Colonic mucosa (tissue), 4 donors: Measurements from ENCODE around the gene RAMAC. TPM values are rescaled to one million over a fixed set of nuclear protein-coding genes. Genes with fewer than 3 reads are reported as not detected.
A peak's percentile ranks its signal among the peaks of the same experiment; 100 is the strongest.

Experiments used
- DNase-seq: peaks from one replicate; pipeline ENCODE4 v3.0.0-alpha.2; 2020
- H3K27ac ChIP-seq: fragments of 200-600 bp; one replicate; pipeline ENCODE4 v1.8.0; 2021
- H3K27me3 ChIP-seq: fragments of 200-600 bp; one replicate; pipeline ENCODE4 v1.8.0; 2021
- H3K36me3 ChIP-seq: fragments of 200-600 bp; one replicate; pipeline ENCODE4 v1.8.0; 2021
- H3K4me1 ChIP-seq: fragments of 200-600 bp; one replicate; pipeline ENCODE4 v1.8.0; 2021; ENCODE audit warnings: mild to moderate bottlenecking
- H3K4me3 ChIP-seq: fragments of 200-600 bp; one replicate; pipeline ENCODE4 v1.8.0; 2021
- H3K9ac ChIP-seq, 2 donors: one replicate each; pipeline ENCODE4 v1.7.0; 2013; ENCODE audit warnings: control low read depth in 2 of 2, low read depth in 2 of 2, low read length in 2 of 2
- H3K9me3 ChIP-seq: fragments of 200-600 bp; one replicate; pipeline ENCODE4 v1.8.0; 2021
- intact Hi-C: fragments of 100-400 bp; cut with DNase I; formaldehyde crosslinking; loops from one replicate; pipeline ENCODE4 v1.14.1; 2022
- total RNA-seq, 2 donors: library from RNA; stranded (reverse); fragmentation: NEBNext Ultra II Directional in 1 of 2; extraction: Animal tissue kit (Norgen Biotek cat#: 25700) in 1 of 2; gene quantifications; one replicate each; pipeline ENCODE4 v1.2.1, GENCODE V29; 2021
- TF ChIP-seq, protein P1 (sequence below): fragments of 200-600 bp; IDR thresholded peaks from one replicate; pipeline ENCODE4 v1.8.0; 2022; ENCODE audit warnings: antibody characterized with exemption, mild to moderate bottlenecking
- donor health status: healthy.
- donor health status: DM: no; HTN: no; CAD: no.
- donor health status: DM: no; HTN: no; CAD: no.

RAMAC gene
- total RNA-seq, 2 donors from 2014 or later = 22.8 to 23.0 TPM

DNA sequence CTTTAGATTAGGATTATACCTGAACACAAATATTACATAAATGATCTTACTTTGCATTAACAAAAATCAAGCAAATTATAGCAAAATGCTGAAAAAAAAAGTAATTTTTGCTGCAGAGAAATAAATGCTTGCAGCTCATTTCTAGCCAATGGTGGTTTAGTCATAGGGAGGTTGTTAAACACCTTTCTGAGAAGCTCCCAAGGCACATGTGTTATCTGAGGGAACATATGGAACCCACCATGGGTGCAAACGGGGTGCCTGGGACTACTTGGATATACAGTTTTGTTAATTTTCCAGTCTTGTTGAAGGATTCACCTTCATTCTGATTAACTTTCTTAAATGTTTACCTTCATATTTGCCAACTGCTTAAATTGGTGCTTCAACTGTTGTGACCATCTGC is 8.9 kb upstream of the RAMAC start:
- no peaks in the 10 kb centered on the region for H3K4me1 ChIP-seq
- no peak overlapping the region for H3K27ac ChIP-seq
- H3K4me3 ChIP-seq = no peak overlapping the region
- no peaks in the 10 kb centered on the region for H3K27me3 ChIP-seq
- H3K9me3 ChIP-seq = no peaks in the 10 kb centered on the region
- DNase-seq = no peak
- no peak overlapping the region for H3K9ac ChIP-seq
- H3K36me3 ChIP-seq = no peaks in the 10 kb centered on the region
- intact Hi-C loops = no loop called here
- TF ChIP-seq, protein P1, sequence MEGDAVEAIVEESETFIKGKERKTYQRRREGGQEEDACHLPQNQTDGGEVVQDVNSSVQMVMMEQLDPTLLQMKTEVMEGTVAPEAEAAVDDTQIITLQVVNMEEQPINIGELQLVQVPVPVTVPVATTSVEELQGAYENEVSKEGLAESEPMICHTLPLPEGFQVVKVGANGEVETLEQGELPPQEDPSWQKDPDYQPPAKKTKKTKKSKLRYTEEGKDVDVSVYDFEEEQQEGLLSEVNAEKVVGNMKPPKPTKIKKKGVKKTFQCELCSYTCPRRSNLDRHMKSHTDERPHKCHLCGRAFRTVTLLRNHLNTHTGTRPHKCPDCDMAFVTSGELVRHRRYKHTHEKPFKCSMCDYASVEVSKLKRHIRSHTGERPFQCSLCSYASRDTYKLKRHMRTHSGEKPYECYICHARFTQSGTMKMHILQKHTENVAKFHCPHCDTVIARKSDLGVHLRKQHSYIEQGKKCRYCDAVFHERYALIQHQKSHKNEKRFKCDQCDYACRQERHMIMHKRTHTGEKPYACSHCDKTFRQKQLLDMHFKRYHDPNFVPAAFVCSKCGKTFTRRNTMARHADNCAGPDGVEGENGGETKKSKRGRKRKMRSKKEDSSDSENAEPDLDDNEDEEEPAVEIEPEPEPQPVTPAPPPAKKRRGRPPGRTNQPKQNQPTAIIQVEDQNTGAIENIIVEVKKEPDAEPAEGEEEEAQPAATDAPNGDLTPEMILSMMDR = no peak

DNA sequence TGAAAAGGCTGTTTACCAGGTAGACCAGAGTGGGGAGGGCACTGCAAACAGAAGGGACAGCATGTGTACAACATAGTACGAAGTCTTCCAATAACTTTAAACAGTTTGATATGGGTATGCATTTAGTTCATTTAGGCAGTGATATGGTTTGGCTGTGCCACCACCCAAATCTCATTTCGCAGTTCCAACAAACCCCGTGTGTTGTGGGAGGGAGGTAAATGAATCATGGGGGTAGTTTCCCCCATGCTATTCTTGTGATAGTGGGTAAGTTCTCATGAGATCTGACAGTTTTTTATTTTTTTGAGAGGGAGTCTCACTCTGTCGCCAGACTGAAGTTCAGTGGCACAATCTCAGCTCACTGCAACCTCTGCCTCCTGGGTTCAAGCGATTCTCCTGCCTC is 7.6 kb upstream of the RAMAC start:
- no peaks in the 10 kb centered on the region for H3K27me3 ChIP-seq
- H3K9ac ChIP-seq = no peak overlapping the region
- H3K27ac ChIP-seq = no peak overlapping the region
- H3K4me3 ChIP-seq = no peak overlapping the region
- DNase-seq = no peak
- H3K9me3 ChIP-seq = no peaks in the 10 kb centered on the region
- H3K36me3 ChIP-seq = no peaks in the 10 kb centered on the region
- TF ChIP-seq, protein P1 = no peak
- intact Hi-C loops = no loop called here
- no peaks in the 10 kb centered on the region for H3K4me1 ChIP-seq

DNA sequence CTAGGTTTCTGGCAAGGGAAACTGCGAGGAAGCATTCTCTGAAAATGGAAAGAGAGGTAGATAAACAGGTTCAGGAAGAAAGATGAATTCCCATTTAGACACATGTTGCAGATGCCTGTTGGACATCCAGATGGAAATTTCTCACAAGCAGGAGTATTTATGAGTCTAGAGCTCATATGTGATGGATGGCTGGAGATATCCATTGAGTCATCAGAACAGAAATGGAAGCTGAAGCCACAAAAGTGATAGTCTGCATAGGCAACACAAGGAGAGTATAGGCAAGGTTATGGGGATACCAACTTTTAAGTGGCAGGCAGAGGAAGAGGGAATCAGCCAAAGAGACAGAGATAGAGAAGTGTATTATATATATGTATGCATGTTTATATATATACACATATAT is 6.3 kb upstream of the RAMAC start:
- Histone ChIP-seq H3K4me3 (no peak overlapping the region), H3K9me3 (no peaks in the 10 kb centered on the region), H3K27me3 (no peaks in the 10 kb centered on the region), H3K36me3 (no peaks in the 10 kb centered on the region), H3K27ac (no peak overlapping the region), H3K4me1 (no peaks in the 10 kb centered on the region), H3K9ac (no peak overlapping the region)
- TF ChIP-seq, protein P1 = no peak
- intact Hi-C loops = no loop called here
- no peak for DNase-seq

DNA sequence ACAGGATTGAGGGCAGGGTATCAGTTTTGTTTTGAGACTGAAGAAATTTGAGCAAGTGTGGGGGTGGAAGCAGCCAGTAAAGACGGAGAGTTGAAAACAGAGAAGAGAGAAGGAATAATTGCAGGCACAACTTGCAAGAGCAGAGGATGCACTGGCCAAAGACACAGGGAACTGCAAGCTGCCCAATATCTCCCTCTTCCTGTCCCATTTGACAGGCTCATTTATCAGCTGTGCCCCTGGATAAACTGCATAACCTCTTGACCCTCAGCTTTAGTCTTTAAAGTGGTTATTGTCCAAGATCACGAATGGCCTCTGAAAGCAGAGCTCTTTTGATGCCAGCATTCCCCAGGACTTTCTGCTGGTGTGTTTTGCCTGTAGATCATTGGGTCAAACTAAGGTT is 5.0 kb upstream of the RAMAC start:
- intact Hi-C loops = no loop called here
- Histone ChIP-seq H3K27ac (no peak overlapping the region), H3K9ac (no peak overlapping the region), H3K36me3 (no peaks in the 10 kb centered on the region), H3K4me1 (no peaks in the 10 kb centered on the region), H3K9me3 (no peaks in the 10 kb centered on the region), H3K4me3 (no peak overlapping the region), H3K27me3 (no peaks in the 10 kb centered on the region)
- TF ChIP-seq, protein P1 = no peak
- no peak for DNase-seq

DNA sequence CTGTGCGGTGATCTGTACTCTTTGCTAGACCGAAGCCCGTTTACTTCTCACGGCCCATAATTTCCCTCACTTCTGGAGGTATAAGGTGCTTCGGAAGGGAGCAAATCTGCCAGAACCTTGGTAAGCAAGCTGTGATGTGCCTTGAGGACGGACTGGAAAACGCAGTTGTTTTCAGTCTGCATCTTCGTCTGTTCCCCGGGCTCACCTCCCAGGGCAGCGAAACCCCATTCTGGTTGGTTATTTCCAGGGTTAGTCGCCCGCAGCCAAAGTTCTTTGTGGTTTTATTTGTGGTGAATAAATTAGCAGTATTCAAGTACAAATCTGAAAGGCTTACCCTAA is 401 bp downstream of the RAMAC start:
- H3K4me1 ChIP-seq = peaks cover 4% of the 10 kb centered on the region
- TF ChIP-seq, protein P1 = no peak
- no peaks in the 10 kb centered on the region for H3K27me3 ChIP-seq
- peak overlapping the region; percentile 18 for H3K27ac ChIP-seq
- DNase-seq = no peak
- peak overlapping the region; percentile 65 to 86 for H3K9ac ChIP-seq
- H3K36me3 ChIP-seq = no peaks in the 10 kb centered on the region
- intact Hi-C loops = no loop called here
- H3K4me3 ChIP-seq = peak overlapping the region; percentile 62
- no peaks in the 10 kb centered on the region for H3K9me3 ChIP-seq
